Peyer's patch (tissue), 4 donors: ENCODE measurements around the gene SYT8.

Experiments used
- POLR2A ChIP-seq, 2 donors: fragments of 450-650 bp; IDR thresholded peaks; one replicate each; pipeline ENCODE4 v1.5.1; 2017; ENCODE audit warnings: antibody characterized with exemption in 2 of 2, mild to moderate bottlenecking in 2 of 2, moderate library complexity in 2 of 2
- TF ChIP-seq, protein P1 (sequence below), 6 experiments: fragments of 450-650 bp in 4 of 6; fragments of 200-600 bp in 2 of 6; sonication (generic) in 1 of 6; IDR thresholded peaks; one replicate each; pipeline ENCODE4 v1.5.1; 2017 to 2019; ENCODE audit warnings: antibody characterized with exemption in 6 of 6, mild to moderate bottlenecking in 3 of 6, moderate library complexity in 1 of 6

DNA sequence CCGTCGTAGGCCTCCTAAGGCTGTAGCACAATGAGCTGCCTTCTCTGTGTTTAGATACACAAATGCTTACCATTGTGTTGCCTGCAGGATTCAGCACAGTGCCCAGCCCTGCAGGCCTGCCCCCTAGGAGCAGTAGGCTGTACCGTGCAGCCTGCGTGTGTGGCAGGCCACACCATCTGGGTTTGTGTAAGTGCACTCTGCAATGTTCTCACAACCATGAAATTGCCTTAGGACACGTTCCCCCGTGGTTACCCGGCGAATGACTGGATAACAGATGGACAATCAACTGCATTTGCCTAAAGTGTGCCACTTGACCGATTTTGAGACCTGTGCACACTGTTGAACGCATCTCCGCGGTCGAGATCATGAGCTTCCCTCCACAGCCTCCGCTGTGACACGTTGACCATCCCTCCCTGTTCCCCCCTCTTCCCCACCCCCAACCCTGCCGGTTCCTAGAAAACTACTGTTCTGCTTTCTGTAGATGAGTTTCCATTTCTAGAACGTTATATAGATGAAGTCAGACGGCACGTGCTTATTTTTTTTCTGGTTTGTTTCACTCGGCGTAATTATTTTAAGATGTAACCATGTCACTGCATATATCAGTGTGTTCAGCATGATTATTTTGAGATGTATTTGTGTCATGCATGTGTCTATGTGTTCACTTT, 48.9 kb upstream of the SYT8 start:
- TF ChIP-seq, protein P1, sequence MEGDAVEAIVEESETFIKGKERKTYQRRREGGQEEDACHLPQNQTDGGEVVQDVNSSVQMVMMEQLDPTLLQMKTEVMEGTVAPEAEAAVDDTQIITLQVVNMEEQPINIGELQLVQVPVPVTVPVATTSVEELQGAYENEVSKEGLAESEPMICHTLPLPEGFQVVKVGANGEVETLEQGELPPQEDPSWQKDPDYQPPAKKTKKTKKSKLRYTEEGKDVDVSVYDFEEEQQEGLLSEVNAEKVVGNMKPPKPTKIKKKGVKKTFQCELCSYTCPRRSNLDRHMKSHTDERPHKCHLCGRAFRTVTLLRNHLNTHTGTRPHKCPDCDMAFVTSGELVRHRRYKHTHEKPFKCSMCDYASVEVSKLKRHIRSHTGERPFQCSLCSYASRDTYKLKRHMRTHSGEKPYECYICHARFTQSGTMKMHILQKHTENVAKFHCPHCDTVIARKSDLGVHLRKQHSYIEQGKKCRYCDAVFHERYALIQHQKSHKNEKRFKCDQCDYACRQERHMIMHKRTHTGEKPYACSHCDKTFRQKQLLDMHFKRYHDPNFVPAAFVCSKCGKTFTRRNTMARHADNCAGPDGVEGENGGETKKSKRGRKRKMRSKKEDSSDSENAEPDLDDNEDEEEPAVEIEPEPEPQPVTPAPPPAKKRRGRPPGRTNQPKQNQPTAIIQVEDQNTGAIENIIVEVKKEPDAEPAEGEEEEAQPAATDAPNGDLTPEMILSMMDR (IDR thresholded peaks at IDR 0.05), result no peak
- TF ChIP-seq POLR2A (IDR thresholded peaks at IDR 0.05), result no peak
